Ishikawa (cell line): ENCODE results near the gene PTCD1.

Experiments used
- CEBPB ChIP-seq: IDR thresholded peaks from 2 replicates; pipeline ENCODE4 v1.6.1; 2012
- CREB1 ChIP-seq: IDR thresholded peaks from 2 replicates; pipeline ENCODE4 v1.6.1; 2012; ENCODE audit warnings: low read depth
- EGR1 ChIP-seq: IDR thresholded peaks from 2 replicates; pipeline ENCODE4 v1.6.1; 2012
- EP300 ChIP-seq: IDR thresholded peaks from 2 replicates; pipeline ENCODE4 v1.6.1; 2012; ENCODE audit warnings: borderline replicate concordance
- FOXM1 ChIP-seq: IDR thresholded peaks from 2 replicates; pipeline ENCODE4 v1.6.1; 2012; ENCODE audit warnings: low read depth, borderline replicate concordance
- NFIC ChIP-seq: IDR thresholded peaks from 2 replicates; pipeline ENCODE4 v1.6.1; 2012
- RAD21 ChIP-seq: IDR thresholded peaks from 2 replicates; pipeline ENCODE4 v1.6.1; 2012; ENCODE audit warnings: low read depth
- TAF1 ChIP-seq: IDR thresholded peaks from 2 replicates; pipeline ENCODE4 v1.6.1; 2012; ENCODE audit warnings: low read depth, mild to moderate bottlenecking
- TCF12 ChIP-seq: IDR thresholded peaks from 2 replicates; pipeline ENCODE4 v1.6.1; 2012; ENCODE audit warnings: low read depth
- TEAD4 ChIP-seq: IDR thresholded peaks from 2 replicates; pipeline ENCODE4 v1.6.1; 2012
- YY1 ChIP-seq: IDR thresholded peaks from 2 replicates; pipeline ENCODE4 v1.6.1; 2012; ENCODE audit warnings: low read depth
- ZBTB7A ChIP-seq: IDR thresholded peaks from 2 replicates; pipeline ENCODE4 v1.6.1; 2012; ENCODE audit warnings: low read depth
- TF ChIP-seq, protein P1 (sequence below): IDR thresholded peaks from 2 replicates; pipeline ENCODE4 v1.6.1; 2012
- TF ChIP-seq, protein P2 (sequence below): IDR thresholded peaks from 2 replicates; pipeline ENCODE4 v1.6.1; 2012
- TF ChIP-seq, protein P3 (sequence below): IDR thresholded peaks from 2 replicates; pipeline ENCODE4 v1.6.1; 2012; ENCODE audit warnings: low read depth, mild to moderate bottlenecking

Gene PTCD1

DNA sequence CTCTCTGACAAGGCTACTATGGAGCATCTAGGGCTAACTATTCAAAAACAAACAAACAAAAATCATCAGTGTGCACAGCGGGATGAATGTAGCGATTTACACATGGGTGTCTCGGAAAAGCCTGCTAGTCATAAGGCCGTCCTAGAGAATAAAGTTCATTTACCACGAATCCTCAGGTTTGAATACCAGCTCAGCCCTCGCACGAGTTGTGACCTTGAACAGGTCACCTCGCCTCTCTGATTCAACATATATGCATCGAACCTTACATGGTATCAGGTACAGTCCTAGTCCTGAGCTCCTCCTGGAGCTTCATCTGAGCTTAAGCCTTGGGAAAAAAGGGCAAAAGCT lies 26.8 kb upstream of the PTCD1 start:
- TF ChIP-seq EGR1 (no peak), FOXM1 (no peak), NFIC (no peak), YY1 (no peak), ZBTB7A (no peak), EP300 (no peak), TAF1 (no peak)
- TF ChIP-seq, protein P1, sequence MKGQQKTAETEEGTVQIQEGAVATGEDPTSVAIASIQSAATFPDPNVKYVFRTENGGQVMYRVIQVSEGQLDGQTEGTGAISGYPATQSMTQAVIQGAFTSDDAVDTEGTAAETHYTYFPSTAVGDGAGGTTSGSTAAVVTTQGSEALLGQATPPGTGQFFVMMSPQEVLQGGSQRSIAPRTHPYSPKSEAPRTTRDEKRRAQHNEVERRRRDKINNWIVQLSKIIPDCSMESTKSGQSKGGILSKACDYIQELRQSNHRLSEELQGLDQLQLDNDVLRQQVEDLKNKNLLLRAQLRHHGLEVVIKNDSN = no peak
- TF ChIP-seq, protein P2, sequence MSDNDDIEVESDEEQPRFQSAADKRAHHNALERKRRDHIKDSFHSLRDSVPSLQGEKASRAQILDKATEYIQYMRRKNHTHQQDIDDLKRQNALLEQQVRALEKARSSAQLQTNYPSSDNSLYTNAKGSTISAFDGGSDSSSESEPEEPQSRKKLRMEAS = no peak

DNA sequence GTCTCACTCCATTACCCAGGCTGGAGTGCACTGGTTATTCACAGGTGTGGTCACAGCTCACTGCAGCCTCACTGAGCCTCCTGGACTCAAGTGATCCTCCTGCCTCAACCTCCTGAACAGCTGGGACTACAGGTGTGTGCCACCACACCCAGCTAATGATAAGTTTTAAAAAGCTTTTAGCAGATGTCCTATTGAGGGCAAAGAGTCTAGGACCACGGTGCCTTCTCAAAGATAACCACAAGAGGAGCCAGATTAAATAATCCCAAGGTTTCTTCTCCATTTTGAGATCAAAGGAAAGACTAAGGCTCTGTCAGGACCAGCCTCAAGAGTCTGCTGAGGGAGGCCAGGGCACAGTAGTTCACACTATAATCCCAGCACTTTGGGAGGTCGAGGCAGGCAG lies 22.6 kb upstream of the PTCD1 start:
- no peak for TF ChIP-seq RAD21
- TF ChIP-seq CEBPB = no peak
- TF ChIP-seq NFIC = no peak
- TF ChIP-seq EP300 = no peak
- TF ChIP-seq, protein P3, sequence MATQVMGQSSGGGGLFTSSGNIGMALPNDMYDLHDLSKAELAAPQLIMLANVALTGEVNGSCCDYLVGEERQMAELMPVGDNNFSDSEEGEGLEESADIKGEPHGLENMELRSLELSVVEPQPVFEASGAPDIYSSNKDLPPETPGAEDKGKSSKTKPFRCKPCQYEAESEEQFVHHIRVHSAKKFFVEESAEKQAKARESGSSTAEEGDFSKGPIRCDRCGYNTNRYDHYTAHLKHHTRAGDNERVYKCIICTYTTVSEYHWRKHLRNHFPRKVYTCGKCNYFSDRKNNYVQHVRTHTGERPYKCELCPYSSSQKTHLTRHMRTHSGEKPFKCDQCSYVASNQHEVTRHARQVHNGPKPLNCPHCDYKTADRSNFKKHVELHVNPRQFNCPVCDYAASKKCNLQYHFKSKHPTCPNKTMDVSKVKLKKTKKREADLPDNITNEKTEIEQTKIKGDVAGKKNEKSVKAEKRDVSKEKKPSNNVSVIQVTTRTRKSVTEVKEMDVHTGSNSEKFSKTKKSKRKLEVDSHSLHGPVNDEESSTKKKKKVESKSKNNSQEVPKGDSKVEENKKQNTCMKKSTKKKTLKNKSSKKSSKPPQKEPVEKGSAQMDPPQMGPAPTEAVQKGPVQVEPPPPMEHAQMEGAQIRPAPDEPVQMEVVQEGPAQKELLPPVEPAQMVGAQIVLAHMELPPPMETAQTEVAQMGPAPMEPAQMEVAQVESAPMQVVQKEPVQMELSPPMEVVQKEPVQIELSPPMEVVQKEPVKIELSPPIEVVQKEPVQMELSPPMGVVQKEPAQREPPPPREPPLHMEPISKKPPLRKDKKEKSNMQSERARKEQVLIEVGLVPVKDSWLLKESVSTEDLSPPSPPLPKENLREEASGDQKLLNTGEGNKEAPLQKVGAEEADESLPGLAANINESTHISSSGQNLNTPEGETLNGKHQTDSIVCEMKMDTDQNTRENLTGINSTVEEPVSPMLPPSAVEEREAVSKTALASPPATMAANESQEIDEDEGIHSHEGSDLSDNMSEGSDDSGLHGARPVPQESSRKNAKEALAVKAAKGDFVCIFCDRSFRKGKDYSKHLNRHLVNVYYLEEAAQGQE = no peak
- no peak for TF ChIP-seq EGR1
- no peak for TF ChIP-seq TEAD4
- no peak for TF ChIP-seq YY1
- no peak for TF ChIP-seq CREB1
- TF ChIP-seq TAF1 = no peak
- TF ChIP-seq TCF12 = no peak
- no peak for TF ChIP-seq FOXM1

DNA sequence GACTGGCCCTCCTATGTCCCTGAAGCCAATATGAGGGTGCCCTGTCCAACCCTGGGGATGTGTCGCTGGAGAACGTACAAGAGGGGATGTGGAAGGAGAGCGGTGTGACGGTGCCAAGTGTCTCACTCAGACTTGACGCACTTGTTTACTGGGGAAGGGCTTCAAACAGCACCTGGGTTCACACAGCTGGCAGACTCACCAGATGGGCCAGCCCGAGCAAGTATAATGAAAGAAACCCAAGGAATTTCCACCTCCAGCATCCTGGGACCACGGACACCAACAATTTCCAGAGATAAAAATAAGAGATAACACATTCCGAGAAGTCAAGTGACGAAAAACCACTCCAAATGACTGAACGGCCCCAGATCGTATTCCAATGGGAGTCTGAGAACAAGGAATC lies 22.1 kb upstream of the PTCD1 start:
- TF ChIP-seq, protein P2 = no peak
- no peak for TF ChIP-seq EP300
- TF ChIP-seq TEAD4 = no peak
- TF ChIP-seq RAD21 = no peak

DNA sequence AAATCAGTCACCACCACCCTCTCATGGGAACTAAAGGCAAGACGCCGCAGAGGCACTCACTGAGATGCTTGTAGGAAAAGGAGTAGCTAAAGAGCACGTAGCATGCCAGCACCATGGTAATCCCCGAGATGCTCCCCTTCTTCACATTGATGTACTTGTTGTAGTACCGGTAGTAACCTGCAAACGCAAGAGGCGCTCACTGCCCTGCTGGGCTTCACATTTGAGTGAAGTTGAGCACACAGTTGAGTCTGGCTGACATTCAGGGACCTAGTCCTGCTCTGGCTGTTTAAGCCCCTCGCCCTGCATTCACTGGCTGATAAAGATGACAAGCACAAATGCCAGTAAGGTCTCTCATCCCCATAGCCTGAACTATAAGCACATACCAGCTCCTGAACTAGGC lies 20.5 kb upstream of the PTCD1 start:
- TF ChIP-seq YY1 (no peak), EP300 (no peak), ZBTB7A (no peak), NFIC (no peak), RAD21 (no peak), TAF1 (no peak), TCF12 (no peak), CREB1 (no peak), TEAD4 (no peak), CEBPB (no peak), FOXM1 (no peak), EGR1 (no peak)
- TF ChIP-seq, protein P2 = no peak
- TF ChIP-seq, protein P1 = no peak
- TF ChIP-seq, protein P3 = no peak

DNA sequence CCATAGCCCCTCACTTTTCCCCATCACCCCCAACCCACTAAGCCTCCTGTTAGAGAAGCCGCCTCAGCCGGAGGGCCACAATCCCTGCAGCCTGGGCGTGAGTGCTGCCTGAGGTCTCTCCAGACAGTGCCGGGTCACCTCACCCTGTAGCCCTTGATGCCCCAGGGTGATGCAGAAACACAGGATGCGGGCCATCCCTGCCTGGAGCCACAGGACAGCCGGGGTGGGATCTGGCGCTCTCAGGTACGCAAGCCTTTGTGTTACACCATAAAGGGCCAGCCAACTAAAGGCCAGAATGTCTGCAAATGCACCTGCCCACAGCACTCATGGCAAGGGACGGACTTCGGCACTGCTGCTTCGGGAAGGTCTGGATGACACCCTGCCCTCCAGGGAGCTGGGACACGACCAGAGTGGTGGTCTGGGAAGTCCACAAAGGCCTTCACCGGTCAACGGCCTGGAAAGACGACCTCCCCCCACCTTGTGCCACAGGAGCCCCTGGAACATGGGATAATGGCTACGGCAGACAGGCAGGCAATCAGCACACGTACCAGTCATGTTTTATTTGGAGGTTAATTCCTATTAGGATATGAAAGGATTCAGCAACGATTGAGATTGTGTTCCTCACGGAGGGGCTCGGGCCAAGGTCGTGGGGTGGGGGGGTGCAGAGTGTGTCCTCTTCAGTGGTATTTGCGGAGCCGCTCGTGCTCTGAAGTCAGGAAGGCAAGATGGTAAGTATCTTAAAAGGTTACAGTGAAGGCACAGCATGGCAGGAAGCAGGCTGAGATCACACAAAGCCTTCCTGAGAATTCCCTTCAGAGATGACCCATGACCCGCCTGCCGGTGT lies 19.3 kb upstream of the PTCD1 start:
- no peak for TF ChIP-seq TEAD4

DNA sequence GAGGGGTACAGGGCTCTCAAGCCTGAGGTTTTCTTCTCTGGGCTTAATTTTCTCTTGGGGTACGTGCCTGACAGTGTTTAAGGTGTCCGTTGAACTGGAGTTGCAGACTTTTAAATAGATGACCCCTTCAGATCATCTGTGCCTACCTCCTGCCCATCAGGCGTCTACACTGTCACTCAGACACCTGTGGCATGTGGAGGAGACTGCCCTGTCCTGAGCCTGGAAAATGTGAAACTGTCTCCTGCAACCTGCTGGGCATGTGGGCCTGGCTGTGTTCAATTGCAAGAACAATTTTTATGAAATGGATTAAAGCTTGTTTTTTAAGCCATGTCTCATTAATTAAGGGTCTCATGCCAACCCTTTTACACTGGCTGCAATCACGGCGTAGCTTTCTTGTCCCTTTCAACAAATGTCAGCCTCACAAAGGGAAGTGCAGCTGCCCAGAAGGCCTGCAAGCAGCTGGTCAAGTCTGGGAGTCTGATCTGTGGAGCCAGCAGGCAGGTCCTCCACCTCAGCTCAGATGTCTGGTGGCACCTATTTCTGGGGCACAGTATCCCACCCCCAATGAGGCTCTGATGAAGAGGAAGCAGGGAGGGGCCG lies 18.6 kb upstream of the PTCD1 start:
- TF ChIP-seq TEAD4 (no peak), EGR1 (no peak), FOXM1 (no peak), ZBTB7A (no peak), YY1 (no peak), CREB1 (no peak), RAD21 (no peak), TCF12 (no peak), TAF1 (no peak), NFIC (no peak), CEBPB (no peak)
- TF ChIP-seq, protein P2 = no peak
- TF ChIP-seq, protein P3 = no peak
- TF ChIP-seq, protein P1 = no peak
